Muscle layer of colon (tissue), 2 donors: Measurements from ENCODE around the gene ZFYVE1.
"Not testable (repeated sequence)": the region's sequence is repeated elsewhere in the genome, so short reads cannot be mapped to it uniquely, and the experiment has no call there.

Experiments used
- H3K27ac ChIP-seq: one replicate; pipeline ENCODE4 v1.7.0; 2013; ENCODE audit warnings: low read depth, mild to moderate bottlenecking, low read length, moderate library complexity
- H3K27me3 ChIP-seq, 2 donors: one replicate each; pipeline ENCODE4 v1.7.0; 2013; ENCODE audit warnings: low read length in 2 of 2, mild to moderate bottlenecking in 2 of 2; ENCODE audit not compliant: insufficient read depth in 2 of 2, control insufficient read depth in 1 of 2
- H3K36me3 ChIP-seq: one replicate; pipeline ENCODE4 v1.7.0; 2013; ENCODE audit warnings: mild to moderate bottlenecking, low read length; ENCODE audit not compliant: insufficient read depth
- H3K4me1 ChIP-seq: one replicate; pipeline ENCODE4 v1.7.0; 2013; ENCODE audit warnings: mild to moderate bottlenecking, low read length; ENCODE audit not compliant: insufficient read depth
- H3K4me3 ChIP-seq, 2 donors: one replicate each; pipeline ENCODE4 v1.7.0; 2013; ENCODE audit warnings: low read length in 2 of 2, low read depth in 1 of 2, mild to moderate bottlenecking in 1 of 2, moderate library complexity in 1 of 2
- H3K9ac ChIP-seq: one replicate; pipeline ENCODE4 v1.7.0; 2013; ENCODE audit warnings: low read length
- H3K9me3 ChIP-seq: one replicate; pipeline ENCODE4 v1.7.0; 2013; ENCODE audit warnings: mild to moderate bottlenecking, low read length
- donor health status: abdominal sarcoma.
- donor health status: Adenocarcinoma of cecum.

Gene ZFYVE1, protein sequence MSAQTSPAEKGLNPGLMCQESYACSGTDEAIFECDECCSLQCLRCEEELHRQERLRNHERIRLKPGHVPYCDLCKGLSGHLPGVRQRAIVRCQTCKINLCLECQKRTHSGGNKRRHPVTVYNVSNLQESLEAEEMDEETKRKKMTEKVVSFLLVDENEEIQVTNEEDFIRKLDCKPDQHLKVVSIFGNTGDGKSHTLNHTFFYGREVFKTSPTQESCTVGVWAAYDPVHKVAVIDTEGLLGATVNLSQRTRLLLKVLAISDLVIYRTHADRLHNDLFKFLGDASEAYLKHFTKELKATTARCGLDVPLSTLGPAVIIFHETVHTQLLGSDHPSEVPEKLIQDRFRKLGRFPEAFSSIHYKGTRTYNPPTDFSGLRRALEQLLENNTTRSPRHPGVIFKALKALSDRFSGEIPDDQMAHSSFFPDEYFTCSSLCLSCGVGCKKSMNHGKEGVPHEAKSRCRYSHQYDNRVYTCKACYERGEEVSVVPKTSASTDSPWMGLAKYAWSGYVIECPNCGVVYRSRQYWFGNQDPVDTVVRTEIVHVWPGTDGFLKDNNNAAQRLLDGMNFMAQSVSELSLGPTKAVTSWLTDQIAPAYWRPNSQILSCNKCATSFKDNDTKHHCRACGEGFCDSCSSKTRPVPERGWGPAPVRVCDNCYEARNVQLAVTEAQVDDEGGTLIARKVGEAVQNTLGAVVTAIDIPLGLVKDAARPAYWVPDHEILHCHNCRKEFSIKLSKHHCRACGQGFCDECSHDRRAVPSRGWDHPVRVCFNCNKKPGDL

DNA sequence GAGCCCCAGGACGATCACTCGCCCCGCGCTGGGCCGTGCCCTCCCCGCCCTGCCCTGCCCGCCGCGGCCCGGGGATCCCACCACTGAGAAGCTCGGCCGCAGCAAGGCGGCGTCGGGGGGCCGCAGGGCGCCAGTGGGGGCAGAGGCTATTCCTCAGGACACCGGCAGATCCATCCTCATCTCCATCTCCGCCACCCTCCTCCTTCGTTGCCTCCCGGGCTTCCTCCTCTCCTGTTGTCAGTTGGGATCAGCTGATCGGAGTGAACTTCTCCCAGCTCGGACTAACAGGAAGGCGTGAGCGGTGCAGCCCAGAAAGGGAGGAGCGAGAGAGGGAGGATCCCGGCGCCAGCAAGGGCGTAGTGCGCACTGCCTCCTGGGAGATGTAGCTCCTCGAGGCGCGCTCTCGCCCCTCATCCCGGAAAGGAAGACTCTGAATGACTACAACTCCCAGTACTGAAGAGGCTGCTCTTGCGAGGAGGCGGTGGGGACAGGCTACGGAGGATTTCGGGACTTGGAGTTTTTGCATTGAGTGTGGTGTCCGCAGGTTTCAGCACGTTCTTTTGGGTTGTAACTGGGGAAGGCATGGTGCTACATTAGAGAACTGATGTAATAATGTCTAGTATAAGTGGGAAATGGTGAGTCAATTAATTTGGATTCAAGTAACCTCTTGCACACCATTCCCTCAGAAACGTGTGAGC lies at the start of gene ZFYVE1:
Gene ZFYVE1, minus strand, starts transcription at position 262 of the 698 bp plus-strand sequence. CDS start 2,598 bp downstream, outside the sequence.
- Histone ChIP-seq H3K27me3 (no peaks in the 10 kb centered on the region), H3K9me3 (no peaks in the 10 kb centered on the region), H3K4me1 (peaks cover 20% of the 10 kb centered on the region), H3K4me3 (peak within 1 kb of the TSS; percentile 65 to 80), H3K9ac (peak within 1 kb of the TSS; percentile 35), H3K36me3 (peaks cover 22% of the 10 kb centered on the region), H3K27ac (peak within 1 kb of the TSS; percentile 79)

DNA sequence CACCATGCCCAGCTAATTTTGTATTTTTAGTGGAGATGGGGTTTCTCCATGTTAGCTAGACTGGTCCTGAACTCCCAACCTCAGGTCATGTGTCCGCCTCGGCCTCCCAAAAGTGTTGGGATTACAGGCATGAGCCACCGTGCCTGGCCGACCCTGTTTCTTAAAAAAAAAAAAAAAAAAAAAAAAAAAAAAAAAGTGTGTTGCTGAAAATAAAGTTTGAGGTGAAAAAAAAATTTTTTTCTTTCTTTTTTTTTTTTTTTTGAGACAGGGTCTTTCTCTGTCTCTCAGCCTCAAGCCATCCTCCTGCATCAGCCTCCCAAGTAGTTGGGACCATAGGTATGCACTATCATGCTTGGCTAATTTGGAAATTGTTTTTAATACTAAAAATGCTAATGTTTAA lies 42.7 kb upstream of the ZFYVE1 start:
- Histone ChIP-seq H3K4me1 (no peaks in the 10 kb centered on the region), H3K9me3 (no peaks in the 10 kb centered on the region), H3K4me3 (no peak overlapping the region), H3K27ac (no peak overlapping the region), H3K9ac (no peak overlapping the region), H3K36me3 (peaks cover 19% of the 10 kb centered on the region), H3K27me3 (no peaks in the 10 kb centered on the region)

DNA sequence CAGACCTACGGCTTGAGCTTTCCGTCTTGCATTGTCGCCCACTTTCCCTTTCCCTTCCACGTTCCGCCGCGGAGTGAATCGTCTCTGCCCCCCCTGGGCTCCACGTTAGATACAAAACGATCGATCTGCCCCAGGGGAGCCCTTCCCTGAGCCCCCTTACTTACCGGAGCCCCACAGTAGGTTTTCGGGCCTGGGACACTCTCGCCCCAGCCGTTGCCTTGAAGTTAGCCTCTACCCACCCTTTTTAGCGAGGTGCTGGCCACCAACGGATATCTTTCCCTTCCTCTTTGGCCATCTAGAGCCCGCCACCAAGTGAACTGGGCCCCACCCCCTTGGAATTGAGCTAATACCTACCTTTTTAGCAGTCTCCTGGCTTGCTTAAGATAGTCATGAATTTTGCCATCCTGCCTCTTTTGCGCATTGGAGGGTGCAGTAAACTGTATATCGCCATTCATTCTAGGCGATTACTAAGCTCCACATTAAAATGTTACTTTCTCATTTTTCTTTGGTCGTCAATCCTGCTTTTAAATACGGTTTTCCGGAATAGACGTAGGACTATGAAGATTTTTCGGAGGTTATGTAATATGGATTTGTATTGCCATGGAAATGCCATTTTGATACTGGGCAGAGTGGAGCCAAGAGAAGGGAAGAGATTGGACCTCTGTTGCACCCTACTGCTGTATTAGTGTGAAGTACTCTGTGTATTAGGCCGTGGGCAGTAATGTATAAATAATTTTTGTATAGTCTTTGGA lies 32.2 kb upstream of the ZFYVE1 start:
- H3K27ac ChIP-seq = peak overlapping the region; percentile 83
- peak overlapping the region; percentile 100 for H3K9ac ChIP-seq
- H3K36me3 ChIP-seq = no peaks in the 10 kb centered on the region
- H3K4me1 ChIP-seq = peaks cover 37% of the 10 kb centered on the region
- no peaks in the 10 kb centered on the region for H3K9me3 ChIP-seq
- H3K27me3 ChIP-seq = no peaks in the 10 kb centered on the region
- H3K4me3 ChIP-seq = peak overlapping the region; percentile 44 to 98

DNA sequence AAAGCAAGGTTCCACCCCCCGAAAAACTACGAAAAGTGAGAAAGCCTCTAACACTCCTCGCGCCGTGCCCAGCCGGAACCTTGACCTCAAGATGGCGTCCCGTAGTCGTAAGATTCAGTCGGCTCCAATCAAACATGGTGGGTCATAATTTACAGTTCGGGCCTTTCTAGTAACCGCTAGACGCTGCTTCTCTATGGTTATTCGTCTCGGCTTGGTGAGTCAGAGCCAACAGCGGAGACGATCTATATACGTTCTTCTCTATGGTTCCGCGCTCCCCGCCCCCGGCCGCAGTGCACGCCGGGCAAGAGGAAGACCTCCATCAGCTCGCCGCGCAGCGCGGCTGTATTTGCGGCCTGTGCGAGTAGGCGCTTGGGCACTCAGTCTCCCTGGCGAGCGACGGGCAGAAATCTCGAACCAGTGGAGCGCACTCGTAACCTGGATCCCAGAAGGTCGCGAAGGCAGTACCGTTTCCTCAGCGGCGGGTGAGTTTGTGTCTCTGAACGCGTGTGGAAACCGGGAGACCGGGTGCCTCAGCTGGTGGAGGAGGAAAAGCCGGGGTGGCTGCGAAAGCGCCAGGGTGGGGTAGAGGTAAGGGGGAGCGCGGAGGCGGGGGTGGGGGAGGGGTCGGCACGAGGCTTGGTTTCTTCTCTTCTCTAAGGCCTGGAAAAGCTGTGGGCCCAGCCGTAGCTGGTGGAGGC lies 31.5 kb upstream of the ZFYVE1 start, which contains the start of gene RBM25:
Gene RBM25, plus strand, starts transcription at position 311 of the 698 bp plus-strand sequence. CDS start 13,108 bp downstream, outside the sequence.
- Histone ChIP-seq H3K27ac (peak within 1 kb of the TSS; percentile 89), H3K9ac (peak within 1 kb of the TSS; percentile 100), H3K27me3 (no peaks in the 10 kb centered on the region), H3K4me1 (peaks cover 31% of the 10 kb centered on the region), H3K9me3 (no peaks in the 10 kb centered on the region), H3K4me3 (peak within 1 kb of the TSS; percentile 44 to 98), H3K36me3 (no peaks in the 10 kb centered on the region)

DNA sequence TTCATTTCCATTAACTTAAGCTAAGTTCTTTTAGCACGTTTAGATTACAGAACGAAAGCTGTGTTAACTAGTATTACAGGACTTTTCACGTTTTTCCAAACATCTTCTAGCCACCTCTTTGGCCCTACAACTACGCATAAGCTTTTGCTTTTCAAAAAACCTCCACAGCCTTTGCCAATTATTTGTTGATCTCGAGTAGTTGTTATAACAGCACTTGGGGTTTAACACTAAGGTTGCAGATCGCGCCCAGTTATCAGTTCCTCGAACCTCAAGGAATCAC lies 31.0 kb upstream of the ZFYVE1 start:
- H3K4me1 ChIP-seq = peaks cover 31% of the 10 kb centered on the region
- peak overlapping the region; percentile 89 for H3K27ac ChIP-seq
- peak overlapping the region; percentile 44 to 98 for H3K4me3 ChIP-seq
- H3K9ac ChIP-seq = peak overlapping the region; percentile 68
- no peaks in the 10 kb centered on the region for H3K36me3 ChIP-seq
- H3K27me3 ChIP-seq = no peaks in the 10 kb centered on the region
- no peaks in the 10 kb centered on the region for H3K9me3 ChIP-seq

DNA sequence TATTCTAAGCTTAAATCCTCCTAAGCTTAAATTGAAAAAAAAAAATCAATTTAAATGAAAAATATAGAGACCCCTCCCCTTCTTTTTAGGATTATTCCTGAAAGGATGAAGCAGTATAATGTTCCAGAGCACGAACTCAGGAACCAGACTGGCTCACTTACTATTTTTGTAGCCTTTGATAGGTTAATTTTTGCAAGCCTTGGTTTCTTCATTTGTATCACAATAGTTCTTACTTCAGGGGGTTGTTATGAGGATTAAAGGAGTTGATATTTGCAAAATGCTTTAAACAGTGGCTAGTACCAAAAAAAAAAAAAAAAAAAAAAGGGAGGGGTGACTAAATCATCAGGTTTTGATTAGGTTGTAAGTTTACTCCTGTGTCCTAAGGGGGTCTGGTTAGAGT lies 28.3 kb upstream of the ZFYVE1 start:
- peaks cover 8% of the 10 kb centered on the region for H3K4me1 ChIP-seq
- no peak overlapping the region for H3K27ac ChIP-seq
- H3K36me3 ChIP-seq = no peaks in the 10 kb centered on the region
- no peaks in the 10 kb centered on the region for H3K27me3 ChIP-seq
- H3K4me3 ChIP-seq = no peak overlapping the region
- H3K9me3 ChIP-seq = no peaks in the 10 kb centered on the region
- H3K9ac ChIP-seq = no peak overlapping the region

DNA sequence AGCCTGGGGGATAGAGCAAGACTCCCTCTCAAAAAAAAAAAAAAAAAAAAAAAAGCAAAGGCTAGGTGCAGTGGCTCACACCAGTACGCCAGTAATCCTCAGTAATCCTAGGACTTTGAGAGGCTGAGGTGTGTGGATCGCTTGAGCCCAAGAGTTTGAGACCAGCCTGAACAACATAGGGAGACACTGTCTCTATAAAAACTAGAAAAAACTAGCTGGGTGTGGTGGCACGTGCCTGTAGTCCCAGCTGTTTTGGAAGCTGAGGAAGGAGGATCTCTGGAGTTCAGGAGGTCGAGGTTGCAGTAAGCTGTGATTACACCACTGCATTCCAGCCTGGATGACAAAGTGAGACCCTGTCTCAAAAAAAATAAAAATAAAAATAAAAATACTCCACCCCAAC lies 22.5 kb upstream of the ZFYVE1 start:
- Histone ChIP-seq H3K27ac (no peak overlapping the region), H3K36me3 (no peaks in the 10 kb centered on the region), H3K4me1 (no peaks in the 10 kb centered on the region), H3K4me3 (no peak overlapping the region), H3K9me3 (no peaks in the 10 kb centered on the region), H3K27me3 (no peaks in the 10 kb centered on the region), H3K9ac (no peak overlapping the region)

DNA sequence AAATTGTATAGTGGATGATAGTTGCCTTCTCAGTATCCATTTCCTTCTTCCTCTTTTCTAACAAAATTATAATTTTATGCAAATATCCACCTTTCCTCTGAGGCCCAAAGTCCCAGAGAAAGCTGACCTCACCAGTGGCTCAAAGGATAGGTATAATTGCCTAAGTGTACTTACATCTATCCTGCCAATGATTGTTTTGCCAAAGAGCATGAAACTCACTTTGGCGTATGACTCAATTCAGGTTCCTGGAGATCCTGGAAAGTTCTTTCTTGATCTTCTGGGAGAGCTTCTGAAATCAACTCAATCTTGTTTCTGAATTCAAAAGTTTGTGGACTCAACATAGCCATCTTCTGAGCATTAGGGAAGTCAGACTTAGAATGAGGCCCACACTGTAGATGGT lies 20.9 kb upstream of the ZFYVE1 start:
- Histone ChIP-seq H3K9ac (no peak overlapping the region), H3K4me1 (no peaks in the 10 kb centered on the region), H3K27me3 (no peaks in the 10 kb centered on the region), H3K4me3 (no peak overlapping the region), H3K36me3 (no peaks in the 10 kb centered on the region), H3K27ac (no peak overlapping the region), H3K9me3 (no peaks in the 10 kb centered on the region)

DNA sequence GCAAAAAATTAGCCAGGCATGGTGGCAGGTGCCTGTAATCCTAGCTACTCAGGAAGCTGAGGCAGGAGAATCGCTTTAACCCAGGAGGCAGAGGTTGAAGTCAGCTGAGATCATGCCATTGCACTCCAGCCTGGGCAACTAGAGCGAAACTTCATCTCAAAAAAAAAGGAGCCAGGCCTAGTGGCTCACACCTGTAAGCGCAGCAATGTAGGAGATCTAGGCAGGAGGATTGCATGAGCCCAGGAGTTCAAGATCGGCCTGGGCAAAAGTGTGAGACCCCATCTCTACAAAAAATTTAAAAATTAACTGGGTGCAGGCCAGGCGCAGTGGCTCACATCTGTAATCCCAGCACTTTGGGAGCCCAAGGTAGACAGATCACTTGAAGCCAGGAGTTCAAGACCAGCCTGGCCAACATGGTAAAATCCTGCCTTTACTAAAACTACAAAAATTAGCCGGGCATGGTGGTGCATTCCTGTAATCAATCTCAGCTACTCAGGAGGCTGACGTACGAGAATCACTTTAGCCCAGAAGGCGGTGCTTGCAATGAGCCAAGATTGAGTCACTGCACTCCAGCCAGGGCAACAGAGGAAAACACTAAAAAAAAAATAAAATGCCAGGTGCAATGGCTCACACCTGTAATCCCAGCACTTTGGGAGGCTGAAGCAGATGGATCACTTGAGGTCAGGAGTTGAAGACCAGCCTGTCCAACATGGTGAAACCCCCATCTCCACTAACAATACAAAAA lies 10.0 kb upstream of the ZFYVE1 start:
- not testable (repeated sequence) for H3K9me3 ChIP-seq, H3K27ac ChIP-seq, H3K27me3 ChIP-seq, H3K36me3 ChIP-seq, H3K4me1 ChIP-seq, H3K4me3 ChIP-seq, H3K9ac ChIP-seq

DNA sequence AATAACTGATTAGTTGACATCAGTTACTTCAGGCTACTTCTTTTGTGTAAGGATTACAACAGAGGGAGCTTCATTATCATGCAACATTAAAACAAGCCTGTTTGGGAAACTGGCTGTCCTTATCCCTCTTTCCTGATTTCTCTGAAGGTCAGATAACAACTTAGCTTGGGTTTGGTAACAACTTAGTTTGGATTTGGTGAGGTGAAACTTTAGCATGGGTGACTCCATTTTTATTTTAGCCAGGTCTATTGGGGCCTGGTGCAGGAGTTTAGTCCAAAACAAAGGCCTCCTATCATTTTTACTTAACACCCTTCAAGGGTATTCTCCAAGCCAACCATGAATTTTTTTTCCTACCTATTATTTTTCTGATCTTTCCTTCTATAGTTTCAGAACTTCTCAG lies 1.1 kb upstream of the ZFYVE1 start:
- H3K27me3 ChIP-seq = no peaks in the 10 kb centered on the region
- no peak overlapping the region for H3K9ac ChIP-seq
- H3K36me3 ChIP-seq = peaks cover 14% of the 10 kb centered on the region
- H3K4me3 ChIP-seq = no peak overlapping the region
- H3K4me1 ChIP-seq = peaks cover 15% of the 10 kb centered on the region
- no peak overlapping the region for H3K27ac ChIP-seq
- no peaks in the 10 kb centered on the region for H3K9me3 ChIP-seq
